CD4-positive, alpha-beta T cell treated with Interleukin-17A for 1 hour (primary cell): Measurements from ENCODE around the gene PKD2.

Experiments used
- DNase-seq: peaks from one replicate; pipeline ENCODE4 v3.0.0-alpha.2; 2020

Gene PKD2

GRCh38 chr4:88028946-88029345 is 21.5 kb downstream of the PKD2 start:
- no peak for DNase-seq

GRCh38 chr4:88029556-88029955 is 22.1 kb downstream of the PKD2 start:
- no peak for DNase-seq

DNA sequence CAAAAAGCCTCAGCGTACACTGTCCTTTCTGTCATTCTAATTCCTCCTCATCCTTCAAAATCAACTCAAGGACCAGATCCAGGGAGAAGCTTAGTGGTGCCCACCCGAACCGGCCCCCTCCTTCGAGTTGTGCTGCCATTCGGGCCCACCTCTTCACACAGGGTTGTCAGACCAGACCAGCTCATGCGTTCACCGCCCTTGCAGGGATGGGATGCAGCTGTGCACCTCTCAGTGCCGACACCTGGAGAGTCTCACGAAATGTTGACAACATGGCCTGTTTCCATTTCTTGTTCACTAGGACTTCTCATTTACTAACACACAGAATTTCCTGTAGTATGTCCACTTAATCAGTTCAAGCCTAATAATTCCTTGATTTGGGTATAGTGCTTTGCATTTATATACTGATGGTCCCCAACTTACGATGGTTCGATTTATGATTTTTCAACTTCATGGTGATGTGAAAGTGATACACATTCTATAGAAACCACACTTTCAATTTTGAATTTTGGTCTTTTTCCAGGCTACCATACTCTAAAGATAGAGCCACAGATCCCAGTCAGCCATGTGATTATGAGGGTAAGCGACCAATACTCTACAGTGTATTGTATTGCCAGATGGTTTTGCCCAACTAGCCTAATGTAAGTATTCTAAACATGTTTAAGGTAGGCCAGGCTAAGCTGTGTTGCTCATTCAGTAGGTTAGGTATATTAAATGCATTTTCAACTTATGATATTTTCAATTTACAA is 23.3 kb downstream of the PKD2 start:
- no peak for DNase-seq

- peak; percentile 65 for DNase-seq
Measured at GRCh38 chr4:88033309-88033708, 25.9 kb downstream of the PKD2 start.

DNA sequence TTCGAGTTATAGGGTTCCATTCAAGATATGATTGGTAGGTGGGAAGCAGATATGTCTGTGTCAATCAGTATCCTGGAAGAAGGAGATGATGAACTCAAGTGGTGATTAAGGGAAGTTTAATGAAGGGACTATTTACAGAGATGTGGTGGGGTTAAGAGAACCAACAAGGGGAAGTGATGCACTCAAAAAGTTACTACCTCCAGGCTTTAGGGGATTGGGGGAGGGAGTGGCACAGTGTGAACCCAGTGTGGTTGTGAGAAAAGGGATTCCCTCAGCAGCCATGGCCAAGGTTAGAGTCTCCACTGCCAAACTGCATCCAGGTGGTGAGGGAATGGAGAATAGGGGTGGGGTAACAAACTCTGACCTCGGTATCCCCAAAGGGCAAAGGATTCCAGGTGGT is 27.9 kb downstream of the PKD2 start:
- no peak for DNase-seq

- no peak for DNase-seq
Measured at GRCh38 chr4:88037447-88037846, 30.0 kb downstream of the PKD2 start.

- DNase-seq = no peak
Measured at GRCh38 chr4:88037936-88038335, 30.5 kb downstream of the PKD2 start.

DNA sequence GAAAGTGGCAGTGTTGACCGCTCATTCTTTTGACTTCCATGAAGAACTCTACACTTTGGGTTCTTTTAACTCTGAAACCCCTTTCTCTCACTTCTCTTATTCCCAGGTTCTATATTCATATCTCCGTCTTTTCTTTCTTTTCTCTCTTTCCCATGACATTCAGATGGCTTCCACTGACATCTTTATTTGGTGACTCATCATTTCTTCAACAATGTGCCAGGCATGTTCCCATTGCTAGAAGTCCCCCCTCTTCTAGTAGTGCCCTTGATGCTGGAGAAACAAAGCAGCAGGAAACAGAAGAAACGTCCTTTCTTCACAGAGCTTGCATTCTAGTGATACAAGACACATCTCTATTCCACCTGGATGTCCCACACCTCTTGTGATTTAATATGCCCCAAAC is 33.3 kb downstream of the PKD2 start:
- no peak for DNase-seq

DNA sequence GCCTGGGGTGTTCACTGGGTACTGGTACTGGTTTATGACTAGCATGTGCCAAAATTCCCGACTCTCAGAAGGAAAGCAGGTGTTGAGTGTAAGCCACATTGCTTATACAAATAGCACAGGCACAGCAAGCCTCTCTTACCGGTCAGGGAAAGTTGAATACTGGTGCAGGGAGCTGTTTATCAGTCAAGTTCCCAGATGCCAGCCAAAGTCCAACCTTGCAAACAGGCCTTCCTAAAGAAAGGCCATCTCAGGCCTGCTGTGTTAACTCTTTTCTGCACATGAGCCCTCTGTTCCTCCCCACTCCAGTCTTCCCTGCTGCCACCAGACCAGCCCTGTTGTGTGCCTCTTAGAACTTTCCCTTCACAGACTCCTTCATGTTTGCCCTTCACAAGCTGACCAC is 34.2 kb downstream of the PKD2 start:
- DNase-seq = no peak

GRCh38 chr4:88043001-88043400 is 35.6 kb downstream of the PKD2 start:
- DNase-seq = no peak

DNA sequence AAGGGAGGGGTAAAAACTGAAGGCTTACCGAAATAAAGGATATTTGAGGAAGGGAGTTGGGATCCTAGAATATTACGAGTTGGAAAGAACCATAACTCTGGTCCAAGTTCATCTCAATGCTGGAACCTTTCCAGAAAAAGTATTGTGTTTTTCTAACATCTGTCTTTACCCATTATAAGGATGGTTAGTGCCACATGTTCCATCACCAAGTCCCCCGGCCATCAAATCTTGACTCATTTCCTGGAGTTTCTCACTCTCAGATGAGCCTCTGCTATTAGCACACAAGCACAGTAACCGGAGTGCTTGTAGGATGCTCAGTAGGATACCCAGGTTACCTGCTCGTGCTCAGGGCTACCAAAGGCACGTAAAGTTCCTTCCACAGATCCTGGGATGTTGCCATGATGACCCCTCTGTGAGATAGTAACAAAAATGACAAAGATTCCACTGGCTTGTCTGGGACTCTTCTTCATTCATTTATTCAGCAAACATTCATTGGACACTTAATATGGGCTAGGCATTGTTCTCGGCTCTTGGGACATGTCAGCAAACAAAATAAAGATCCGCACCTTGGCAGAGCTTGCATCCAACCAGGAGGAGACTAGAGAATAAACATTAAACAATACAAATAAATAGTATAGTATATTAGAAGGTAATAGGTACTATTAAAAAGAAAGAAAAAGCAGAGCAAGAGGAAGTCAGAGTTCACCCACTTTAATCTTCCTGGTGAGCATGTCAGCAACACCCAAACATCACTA is 36.3 kb downstream of the PKD2 start:
- DNase-seq = no peak

GRCh38 chr4:88045021-88045420 is 37.6 kb downstream of the PKD2 start:
- DNase-seq = no peak

- no peak for DNase-seq
Measured at GRCh38 chr4:88054229-88054628, 46.8 kb downstream of the PKD2 start.

DNA sequence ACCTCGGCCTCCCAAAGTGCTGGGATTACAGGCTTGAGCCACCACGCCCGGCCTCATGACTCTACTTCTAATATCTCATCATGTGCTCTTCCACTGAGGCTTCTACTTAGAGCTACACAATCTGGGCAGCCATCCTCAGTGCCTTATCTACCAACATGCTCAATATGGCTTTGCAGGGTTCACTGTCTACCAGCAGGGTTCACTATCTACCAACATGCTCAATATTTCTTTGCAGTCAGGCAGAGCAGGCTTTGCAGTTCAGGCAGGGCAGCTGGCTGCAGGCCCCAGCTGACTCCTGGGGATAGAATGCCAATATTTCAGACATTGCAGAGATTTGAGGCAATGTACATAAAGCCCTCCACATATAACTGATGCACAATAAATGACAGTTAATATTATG is 47.5 kb downstream of the PKD2 start:
- no peak for DNase-seq

GRCh38 chr4:88058295-88058694 is 50.9 kb downstream of the PKD2 start:
- DNase-seq = no peak

DNA sequence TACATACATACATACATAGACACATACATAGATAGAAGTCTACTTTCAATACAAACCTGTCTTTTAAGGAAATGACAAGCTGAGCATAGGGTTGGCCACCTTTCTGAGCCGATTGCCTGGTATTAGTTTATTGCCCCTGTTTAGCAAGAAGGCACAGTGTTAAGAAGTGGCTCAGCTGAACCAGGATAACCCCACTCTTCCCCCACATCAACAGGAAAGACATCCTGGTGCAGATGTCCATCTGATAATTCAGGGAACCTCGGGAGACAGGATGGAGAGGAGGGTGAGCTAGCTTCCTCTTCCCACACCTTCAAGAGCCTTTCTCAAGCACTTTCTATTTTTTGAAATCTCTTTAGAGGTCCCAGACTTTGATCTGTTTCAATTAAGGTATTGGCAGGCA is 52.3 kb downstream of the PKD2 start:
- no peak for DNase-seq

DNA sequence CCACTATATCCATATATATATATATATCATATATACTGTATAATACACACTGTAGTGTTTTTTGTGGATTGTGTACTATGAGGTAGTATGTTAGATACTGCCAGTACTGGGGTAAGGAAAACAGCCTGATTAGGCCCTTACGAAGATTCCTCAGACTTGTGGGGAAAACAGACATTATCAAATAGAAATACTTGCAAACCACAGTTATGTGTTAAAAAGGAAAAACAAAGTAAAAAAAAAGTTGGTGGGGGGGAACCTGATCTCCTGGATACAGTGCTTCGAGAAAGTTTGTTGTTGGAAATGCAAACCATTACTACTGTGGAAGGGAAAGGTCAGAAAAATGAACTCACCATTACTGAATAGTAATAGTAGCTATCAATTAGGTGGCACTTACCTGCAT is 53.0 kb downstream of the PKD2 start:
- no peak for DNase-seq

DNA sequence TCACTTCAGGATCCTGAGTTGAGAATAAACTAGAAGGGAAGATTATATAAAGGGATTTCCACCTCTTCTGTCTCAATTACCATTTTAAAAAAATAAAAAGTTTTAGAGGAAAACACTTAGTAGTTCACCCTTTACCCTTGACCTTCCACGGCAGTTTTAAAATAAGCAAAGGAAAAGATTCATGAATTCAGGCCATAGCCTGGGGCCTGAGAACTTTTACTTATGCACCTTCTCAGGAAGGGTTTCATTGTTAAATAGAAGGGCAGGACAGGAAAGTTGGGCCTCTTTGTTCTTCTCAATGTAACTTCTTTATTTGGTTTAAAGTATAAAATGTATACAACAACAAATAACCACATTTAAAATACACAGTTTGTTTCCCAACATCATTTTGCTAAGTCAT is 54.9 kb downstream of the PKD2 start:
- no peak for DNase-seq

DNA sequence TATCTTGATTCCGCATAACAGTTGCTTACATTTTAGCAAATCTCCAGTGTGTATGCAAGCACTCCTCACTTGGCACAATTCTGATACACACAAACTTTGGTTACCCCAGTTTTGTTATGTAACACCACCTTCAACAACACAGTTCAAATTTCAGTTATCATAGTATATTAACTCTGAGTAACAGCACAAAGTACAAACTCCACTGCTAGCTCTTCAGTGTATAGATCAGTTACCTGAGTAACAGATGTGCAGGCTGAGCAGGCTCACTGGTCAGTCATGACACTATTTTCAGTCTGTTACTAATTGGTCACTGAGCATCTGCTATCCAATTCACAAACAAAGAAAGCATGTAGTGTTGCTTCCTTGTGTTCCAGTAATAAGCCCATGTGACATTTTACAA is 55.4 kb downstream of the PKD2 start:
- no peak for DNase-seq

DNA sequence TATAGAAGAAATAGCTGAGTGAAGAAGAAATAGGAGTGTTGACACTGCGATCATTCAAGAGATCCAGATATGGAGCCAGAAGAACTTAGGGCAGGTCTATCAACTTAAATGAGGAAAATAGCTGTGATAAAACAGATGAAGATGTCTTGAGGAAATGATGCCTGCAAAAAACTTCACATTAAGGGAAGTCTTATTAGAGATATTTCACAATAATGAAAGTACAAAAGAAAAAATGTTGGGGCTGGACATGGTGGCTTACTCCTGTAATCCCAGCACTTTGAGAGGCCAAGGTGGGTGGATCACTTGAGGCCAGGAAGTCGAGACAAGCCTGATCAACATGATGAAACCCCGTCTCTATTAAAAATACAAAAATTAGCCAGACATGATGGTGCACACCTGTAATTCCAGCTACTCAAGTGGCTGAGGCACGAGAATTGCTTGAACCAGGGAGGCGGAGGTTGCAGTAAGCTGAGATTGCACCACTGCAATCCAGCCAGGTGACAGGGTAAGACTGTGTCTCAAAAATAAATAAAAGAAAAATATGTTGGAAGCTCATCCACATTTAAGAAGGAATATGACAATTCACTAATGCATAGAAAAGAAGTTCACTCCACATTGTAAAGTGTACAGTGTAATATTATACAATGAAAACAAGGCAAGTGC is 56.3 kb downstream of the PKD2 start:
- no peak for DNase-seq

GRCh38 chr4:88064410-88064809 is 57.0 kb downstream of the PKD2 start:
- DNase-seq = no peak

GRCh38 chr4:88070031-88070430 is 62.6 kb downstream of the PKD2 start:
- DNase-seq = no peak

DNA sequence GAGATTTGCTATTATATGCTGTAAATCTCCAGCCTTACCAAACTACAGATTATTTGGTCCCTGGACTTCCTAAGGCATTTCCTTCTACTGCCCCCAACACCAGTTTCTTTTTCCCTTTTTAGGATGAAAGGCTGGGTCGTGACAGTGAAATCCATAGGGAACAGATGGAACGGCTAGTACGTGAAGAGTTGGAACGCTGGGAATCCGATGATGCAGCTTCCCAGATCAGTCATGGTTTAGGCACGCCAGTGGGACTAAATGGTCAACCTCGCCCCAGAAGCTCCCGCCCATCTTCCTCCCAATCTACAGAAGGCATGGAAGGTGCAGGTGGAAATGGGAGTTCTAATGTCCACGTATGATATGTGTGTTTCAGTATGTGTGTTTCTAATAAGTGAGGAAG is 67.9 kb downstream of the PKD2 start:
- DNase-seq = no peak

DNA sequence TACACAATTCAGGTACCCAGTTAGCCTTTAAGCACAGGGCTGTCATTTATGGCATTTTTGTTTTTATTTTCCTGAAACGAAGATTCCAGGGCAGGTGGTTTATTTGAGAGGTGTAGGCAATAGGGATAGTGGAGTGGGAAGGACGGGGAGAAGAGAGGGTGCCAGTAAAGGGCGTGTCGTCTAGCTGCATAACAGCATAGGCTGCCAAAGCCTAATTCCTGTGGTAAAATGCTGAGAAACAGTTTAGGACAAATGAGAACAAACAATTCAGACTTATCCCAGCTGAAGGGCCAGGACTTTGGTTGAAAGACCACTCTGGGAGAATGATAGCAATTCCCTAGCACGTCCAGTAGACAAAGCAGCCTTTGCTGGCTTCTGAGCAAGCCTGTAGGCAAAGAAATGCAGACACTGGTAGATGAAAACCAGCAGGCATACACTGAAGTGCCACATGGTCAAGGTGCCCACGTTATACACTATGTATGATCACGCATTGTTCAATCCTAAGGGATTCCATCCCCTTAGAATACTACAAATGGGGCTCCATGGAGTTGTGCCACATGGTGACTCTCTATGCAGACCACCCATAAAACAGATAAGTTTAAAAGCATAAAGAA is 70.6 kb downstream of the PKD2 start:
- DNase-seq = no peak
